HG03342 (cell line): Measurements from ENCODE around the gene RGPD3.
"Not testable (repeated sequence)": the region's sequence is repeated elsewhere in the genome, so short reads cannot be mapped to it uniquely, and the experiment has no call there.

ENCODE experiments used
- ATAC-seq: cut with Tn5 transposase; IDR thresholded peaks from one replicate; pipeline ENCODE4 v1.9.1; 2021; ENCODE audit warnings: mild to moderate bottlenecking, moderate library complexity; ENCODE audit not compliant: unreplicated experiment

Gene RGPD3

DNA sequence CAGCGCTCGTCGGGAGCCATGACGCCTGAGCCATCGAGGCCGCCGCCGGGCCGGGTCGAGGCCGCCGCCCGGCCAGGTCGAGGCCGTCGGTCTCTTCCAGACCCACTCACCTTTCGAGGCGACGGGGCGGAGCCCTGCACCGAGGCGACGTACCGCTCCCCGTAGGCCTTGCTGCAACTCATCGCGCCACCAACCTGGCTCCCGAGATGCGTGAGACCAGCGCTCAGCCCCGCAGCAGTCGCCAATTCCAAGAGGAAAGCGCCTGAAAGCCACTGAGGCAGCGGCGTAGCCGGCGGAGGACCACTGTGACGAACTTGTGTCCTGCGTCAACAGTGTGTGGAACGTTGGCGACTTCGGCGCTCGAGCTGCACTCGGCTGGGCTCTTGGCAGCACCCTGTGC lies at the start of gene RGPD3:
Gene RGPD3, minus strand, starts transcription at position 307 of the 400 bp plus-strand sequence. Its CDS starts 125 bp downstream, at position 182.
- ATAC-seq, result not testable (repeated sequence)

- ATAC-seq, result no peak
These were observed 49.1 kb upstream of the RGPD3 start for GRCh38 chr2:106517329-106517728.

- no peak for ATAC-seq
These were observed 48.7 kb upstream of the RGPD3 start for GRCh38 chr2:106516864-106517263.

DNA sequence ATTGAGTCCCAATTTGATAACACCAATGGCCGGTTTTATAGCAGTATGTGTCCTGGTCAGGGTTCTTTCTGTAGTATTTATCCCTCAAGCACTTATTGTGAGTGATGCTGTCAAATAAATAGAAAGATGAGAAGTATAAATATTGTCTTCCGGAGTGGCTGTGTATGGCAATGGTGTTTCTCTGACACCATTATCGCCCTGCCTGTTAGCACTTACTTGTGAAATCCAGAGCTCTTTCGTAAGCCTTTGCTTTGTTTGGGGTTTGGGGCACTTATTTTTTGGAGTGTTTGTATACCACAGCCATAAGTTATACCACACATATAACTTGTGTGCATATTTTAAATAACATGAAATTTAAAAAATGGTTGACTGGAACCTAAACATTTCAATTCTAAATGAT lies 48.2 kb upstream of the RGPD3 start:
- no peak for ATAC-seq

DNA sequence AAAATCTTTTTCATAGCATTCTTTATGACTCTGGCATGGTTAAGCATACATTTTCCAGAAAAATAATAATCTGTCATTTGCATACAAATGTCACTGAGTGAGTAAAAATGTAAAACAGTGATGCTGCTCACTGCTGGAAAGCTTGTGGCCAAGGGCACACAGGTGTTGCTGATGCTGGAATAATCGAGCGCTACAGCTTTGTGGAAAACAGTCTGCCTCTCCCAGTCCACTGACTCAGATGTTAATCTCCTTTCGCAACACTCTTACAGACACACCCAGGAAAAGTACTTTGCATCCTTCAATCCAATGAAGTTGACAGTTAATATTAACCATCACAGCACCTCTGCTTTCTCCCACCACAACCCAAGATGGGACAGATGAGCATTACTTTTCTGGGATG lies 46.6 kb upstream of the RGPD3 start:
- not testable (repeated sequence) for ATAC-seq

DNA sequence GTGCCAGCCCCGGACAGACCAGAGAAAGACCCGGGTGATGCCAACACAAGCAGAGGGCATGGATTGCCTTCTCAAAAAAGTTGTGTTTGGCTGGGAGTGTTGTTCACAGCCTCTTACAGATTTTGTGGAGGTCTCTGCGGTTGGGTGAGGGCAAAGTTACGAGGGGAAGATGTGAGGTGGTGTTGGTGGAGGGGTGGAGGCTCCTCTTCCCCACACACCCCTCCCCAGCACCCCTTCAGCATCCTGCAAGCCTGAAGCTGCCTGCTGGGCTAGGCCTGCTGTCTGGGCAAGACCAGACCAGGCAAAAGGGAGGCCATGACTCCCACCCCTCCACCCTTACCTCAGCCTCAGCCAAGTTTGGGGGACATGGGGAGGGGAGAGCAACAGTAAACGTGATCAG lies 45.2 kb upstream of the RGPD3 start:
- not testable (repeated sequence) for ATAC-seq

- not testable (repeated sequence) for ATAC-seq
These were observed 43.7 kb upstream of the RGPD3 start for GRCh38 chr2:106511934-106512333.

DNA sequence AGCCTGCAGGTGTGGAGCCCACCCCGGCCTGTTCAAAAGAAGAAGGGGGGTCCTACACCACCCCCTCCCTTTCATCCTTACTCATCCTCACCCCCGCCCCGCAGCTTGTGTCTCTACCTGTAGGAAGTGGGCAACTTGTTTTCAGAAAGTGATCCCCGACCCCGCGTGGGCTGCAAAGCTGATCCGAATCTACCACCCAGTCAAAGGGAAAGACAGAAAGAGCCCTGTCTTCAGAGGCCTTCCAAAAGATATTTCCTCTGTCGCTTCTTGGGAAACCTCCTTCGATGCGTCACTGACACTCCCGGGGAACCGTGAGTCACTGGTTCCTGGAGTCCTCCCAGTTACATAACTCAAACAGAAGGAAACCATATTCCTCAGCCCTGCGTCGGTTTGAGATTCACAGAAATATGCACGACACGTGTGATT lies 43.3 kb upstream of the RGPD3 start:
- not testable (repeated sequence) for ATAC-seq

GRCh38 chr2:106510791-106511190 lies 42.6 kb upstream of the RGPD3 start:
- ATAC-seq, result not testable (repeated sequence)

- not testable (repeated sequence) for ATAC-seq
These were observed 41.2 kb upstream of the RGPD3 start for GRCh38 chr2:106509374-106509770.

DNA sequence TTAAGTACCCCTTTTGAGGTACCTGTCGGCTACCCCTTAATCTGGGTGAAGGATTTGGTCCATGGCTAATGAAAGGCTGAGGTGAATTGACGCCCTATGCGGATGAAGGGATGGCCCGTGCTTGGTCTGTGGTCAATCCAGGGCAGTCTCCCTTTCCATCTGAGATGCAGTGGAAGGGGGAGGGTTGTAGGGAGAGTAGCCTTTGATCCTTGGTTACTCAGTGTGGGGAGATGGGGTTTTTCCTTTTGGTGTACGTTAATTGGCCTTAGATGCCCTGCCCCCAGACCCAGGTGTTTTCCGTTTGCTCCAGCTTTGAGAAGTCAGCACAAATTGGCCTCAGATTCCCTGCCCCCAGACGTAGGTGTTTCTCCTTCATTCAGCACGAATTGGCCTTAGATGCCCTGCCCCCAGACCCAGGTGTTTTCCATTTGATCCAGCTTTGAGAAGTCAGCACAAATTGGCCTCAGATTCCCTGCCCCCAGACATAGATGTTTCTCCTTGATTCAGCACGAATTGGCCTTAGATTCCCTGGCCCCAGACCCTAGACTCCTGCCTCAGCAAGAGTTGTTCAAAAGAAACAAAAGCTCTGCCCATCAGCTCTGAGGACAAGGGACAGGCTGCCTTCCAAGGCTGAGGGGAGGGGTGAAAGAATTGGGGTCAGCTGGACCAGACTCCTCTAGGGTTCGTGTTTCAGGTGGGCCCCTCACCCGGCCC lies 40.6 kb upstream of the RGPD3 start:
- ATAC-seq, result not testable (repeated sequence)

GRCh38 chr2:106506002-106506687 lies 37.9 kb upstream of the RGPD3 start:
- ATAC-seq, result not testable (repeated sequence)

GRCh38 chr2:106504787-106505186 lies 36.6 kb upstream of the RGPD3 start:
- not testable (repeated sequence) for ATAC-seq

GRCh38 chr2:106504192-106504591 lies 36.0 kb upstream of the RGPD3 start:
- not testable (repeated sequence) for ATAC-seq

DNA sequence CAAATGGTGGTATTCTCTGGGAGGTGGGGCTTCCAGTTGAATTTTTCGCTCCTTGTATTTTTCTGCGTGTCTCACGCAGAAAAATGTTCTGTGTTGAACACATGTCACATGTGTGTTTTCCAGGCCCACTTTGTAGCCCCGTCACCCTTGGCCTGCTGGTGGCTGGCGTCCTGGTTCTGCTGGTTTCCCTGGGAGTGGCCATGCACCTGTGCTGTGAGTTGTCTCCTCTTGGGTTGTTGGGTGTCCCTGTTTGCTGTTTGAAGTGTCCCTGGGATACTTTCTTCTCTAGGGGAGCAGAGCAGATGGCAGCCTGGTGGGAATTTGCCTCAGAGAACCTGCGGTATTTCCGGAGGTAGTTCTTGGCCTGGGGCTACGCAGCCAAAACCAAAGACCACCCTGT lies 34.1 kb upstream of the RGPD3 start:
- ATAC-seq, result not testable (repeated sequence)

DNA sequence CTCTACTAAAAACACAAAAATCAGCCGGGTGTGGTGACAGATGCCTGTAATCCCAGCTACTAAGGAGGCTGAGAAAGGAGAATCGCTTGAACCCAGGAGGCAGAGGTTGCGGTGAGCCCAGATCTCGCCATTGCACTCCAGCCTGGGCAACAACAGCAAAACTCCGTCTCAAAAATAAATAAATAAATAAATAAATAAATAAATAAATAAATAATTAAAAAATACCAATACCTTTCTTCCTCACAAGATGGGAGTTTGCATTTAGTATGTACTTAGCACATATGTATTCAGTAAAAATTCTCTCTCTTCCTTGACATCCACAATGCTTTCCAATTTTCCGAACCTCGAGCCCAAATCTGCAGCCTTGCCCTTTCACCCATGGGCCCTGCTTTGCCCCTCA lies 32.1 kb upstream of the RGPD3 start:
- not testable (repeated sequence) for ATAC-seq

DNA sequence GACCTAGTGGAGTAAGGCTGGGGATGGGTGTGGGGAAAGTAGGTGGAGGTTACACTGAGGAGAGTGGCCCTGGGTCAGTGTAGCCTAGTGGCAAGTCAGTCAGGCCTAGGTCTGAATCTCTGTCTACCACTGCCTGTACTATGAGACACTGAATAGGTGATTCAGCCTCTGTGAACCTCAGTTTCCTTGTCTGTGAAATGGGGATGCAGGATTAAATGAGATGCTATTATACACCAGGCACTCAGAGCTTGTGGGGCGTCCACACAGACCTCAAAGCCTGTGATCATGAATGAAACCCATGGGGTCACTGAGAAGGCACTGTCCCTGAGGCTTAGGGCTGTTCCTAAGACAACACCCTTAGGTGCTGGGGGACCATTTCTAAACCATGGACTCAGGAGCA lies 30.3 kb upstream of the RGPD3 start:
- not testable (repeated sequence) for ATAC-seq

DNA sequence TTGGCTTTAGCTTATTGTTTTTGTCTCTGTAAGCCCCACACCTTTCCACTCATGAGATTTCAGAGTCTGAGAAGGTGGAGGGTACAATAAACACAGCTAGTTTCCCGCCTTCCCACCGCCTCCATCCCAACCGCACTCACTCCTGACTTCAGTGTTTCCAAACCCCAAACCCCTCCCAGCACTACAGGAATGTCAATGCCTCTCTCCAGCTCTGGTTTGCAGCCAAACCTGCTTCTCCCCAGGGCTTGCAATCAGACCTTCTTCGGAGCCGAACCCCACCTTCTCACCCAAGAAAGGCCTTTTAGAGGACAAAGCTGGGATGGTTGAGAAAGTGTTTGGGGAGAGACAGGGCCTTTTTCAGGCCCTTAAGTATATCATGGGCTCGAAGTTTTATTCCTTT lies 24.7 kb upstream of the RGPD3 start:
- ATAC-seq, result not testable (repeated sequence)

DNA sequence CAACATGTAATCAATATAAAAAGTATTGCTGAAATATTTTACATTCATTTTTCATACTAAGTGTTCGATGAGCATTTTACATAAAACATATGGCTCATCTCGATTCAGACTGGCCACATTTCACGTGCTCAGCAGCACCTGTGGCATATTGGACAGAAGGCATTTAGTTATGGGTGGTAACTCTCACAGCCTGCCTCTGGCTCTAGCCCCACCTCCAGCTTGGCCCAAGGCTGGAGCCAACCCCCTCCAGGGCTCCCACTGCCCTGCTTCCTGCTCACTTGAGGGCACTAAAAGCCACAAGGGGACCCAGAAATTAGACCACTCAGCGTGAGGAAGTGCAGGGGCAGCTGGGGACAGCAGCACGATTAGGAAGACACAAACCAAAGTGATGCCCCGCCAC lies 24.2 kb upstream of the RGPD3 start:
- ATAC-seq, result not testable (repeated sequence)

- not testable (repeated sequence) for ATAC-seq
These were observed 21.5 kb upstream of the RGPD3 start for GRCh38 chr2:106489701-106490100.

GRCh38 chr2:106487386-106488191 lies 19.4 kb upstream of the RGPD3 start:
- not testable (repeated sequence) for ATAC-seq
